Upper lobe of left lung (tissue), 6 donors: ENCODE measurements around the gene COL23A1. TPM values are rescaled to one million over a fixed set of nuclear protein-coding genes. Genes with fewer than 3 reads are reported as not detected.

ENCODE experiments used
- ATAC-seq, 2 donors: fragments of 200-7000 bp; cut with Tn5 transposase; one replicate each; pipeline ENCODE4 v1.9.1; 2022; ENCODE audit warnings: mild to moderate bottlenecking in 2 of 2, moderate library complexity in 2 of 2; ENCODE audit not compliant: low FRiP score in 2 of 2
- DNase-seq, 2 donors: peaks; one replicate each; pipeline ENCODE4 v3.0.0-alpha.2; 2019 to 2020
- H3K27ac ChIP-seq, 4 donors: fragments of 200-600 bp; sonication (generic); one replicate each; pipeline ENCODE4 v1.5.1; 2016 to 2019
- H3K27me3 ChIP-seq, 4 donors: fragments of 200-600 bp; sonication (generic); one replicate each; pipeline ENCODE4 v1.5.1; 2017 to 2019
- H3K36me3 ChIP-seq, 4 donors: fragments of 200-600 bp; sonication (generic); one replicate each; pipeline ENCODE4 v1.5.1; 2016 to 2019
- H3K4me1 ChIP-seq, 4 donors: fragments of 200-600 bp; sonication (generic); one replicate each; pipeline ENCODE4 v1.5.1; 2018 to 2019
- H3K4me3 ChIP-seq, 4 donors: fragments of 200-600 bp; sonication (generic); one replicate each; pipeline ENCODE4 v1.5.1; 2017 to 2019; ENCODE audit warnings: mild to moderate bottlenecking in 2 of 4, moderate library complexity in 1 of 4
- H3K9me3 ChIP-seq, 4 donors: fragments of 200-600 bp; sonication (generic); one replicate each; pipeline ENCODE4 v1.5.1; 2018 to 2019
- CTCF ChIP-seq, 6 experiments: fragments of 450-650 bp in 4 of 6; fragments of 200-600 bp in 2 of 6; sonication (generic) in 2 of 6; IDR thresholded peaks; one replicate each; pipeline ENCODE4 v1.5.1; 2016 to 2019; ENCODE audit warnings: antibody characterized with exemption in 6 of 6
- EP300 ChIP-seq, 4 donors: sonication (generic); formaldehyde crosslinking; IDR thresholded peaks; one replicate each; pipeline ENCODE4 v1.5.1; 2017; ENCODE audit warnings: antibody characterized with exemption in 4 of 4, control low read depth in 2 of 4
- POLR2A ChIP-seq, 4 donors: fragments of 450-650 bp; IDR thresholded peaks; one replicate each; pipeline ENCODE4 v1.5.1; 2016 to 2017; ENCODE audit warnings: antibody characterized with exemption in 4 of 4, mild to moderate bottlenecking in 2 of 4
- POLR2AphosphoS5 ChIP-seq, 2 donors: sonication (generic); formaldehyde crosslinking; IDR thresholded peaks; one replicate each; pipeline ENCODE4 v1.5.1; 2017; ENCODE audit warnings: antibody characterized with exemption in 2 of 2
- WGBS, 2 donors: methylation state at CpG; one replicate each; pipeline ENCODE4 v1.1.5; 2017 to 2018; 5-methylcytosine and 5-hydroxymethylcytosine counted together
- total RNA-seq, 6 donors: library from RNA; depleted of rRNA in 4 of 6; stranded (reverse); fragments of >200 nt in 4 of 6; gene quantifications; one replicate each; pipeline versions ENCODE4 v1.1.0 to v1.2.1, GENCODE V29; 2016 to 2021
- donor health status: DM: no; HTN: no; CAD: no; lungs with moderate emphysema.
- donor health status: DM: no; HTN: yes; CAD: no; lungs with severe emphysema.

COL23A1 gene
- total RNA-seq, 6 donors from 2014 or later = 0.61 to 3.1 (median 1.5) TPM

GRCh38 chr5:178205749-178206047 is 384.5 kb downstream of the COL23A1 start:
- TF ChIP-seq EP300 (IDR thresholded peaks at IDR 0.05) (no peak), POLR2A (IDR thresholded peaks at IDR 0.05) (no peak), POLR2AphosphoS5 (IDR thresholded peaks at IDR 0.05) (no peak), CTCF (IDR thresholded peaks at IDR 0.05) (no peak)
- peaks cover 19 to 47% (median 41%) of the 10 kb centered on the region in 4 donors for H3K36me3 ChIP-seq
- DNase-seq (no peak), ATAC-seq (no peak)
- 6 to 12% methylated on average over 5 of the region's 5 CpGs for WGBS, 2 donors
- peaks cover 26 to 32% (median 29%) of the 10 kb centered on the region in 4 donors for H3K4me1 ChIP-seq
- H3K9me3 ChIP-seq = no peaks in the 10 kb centered on the region
- peak overlapping the region; percentile 53 to 100 (median 85) for H3K4me3 ChIP-seq
- no peaks in the 10 kb centered on the region for H3K27me3 ChIP-seq
- H3K27ac ChIP-seq = peak overlapping the region; percentile 89 to 98 (median 94)

GRCh38 chr5:178204935-178205748 is 385.1 kb downstream of the COL23A1 start:
- WGBS, 2 donors = 0% methylated on average over 1 to 3 of the region's 90 CpGs

DNA sequence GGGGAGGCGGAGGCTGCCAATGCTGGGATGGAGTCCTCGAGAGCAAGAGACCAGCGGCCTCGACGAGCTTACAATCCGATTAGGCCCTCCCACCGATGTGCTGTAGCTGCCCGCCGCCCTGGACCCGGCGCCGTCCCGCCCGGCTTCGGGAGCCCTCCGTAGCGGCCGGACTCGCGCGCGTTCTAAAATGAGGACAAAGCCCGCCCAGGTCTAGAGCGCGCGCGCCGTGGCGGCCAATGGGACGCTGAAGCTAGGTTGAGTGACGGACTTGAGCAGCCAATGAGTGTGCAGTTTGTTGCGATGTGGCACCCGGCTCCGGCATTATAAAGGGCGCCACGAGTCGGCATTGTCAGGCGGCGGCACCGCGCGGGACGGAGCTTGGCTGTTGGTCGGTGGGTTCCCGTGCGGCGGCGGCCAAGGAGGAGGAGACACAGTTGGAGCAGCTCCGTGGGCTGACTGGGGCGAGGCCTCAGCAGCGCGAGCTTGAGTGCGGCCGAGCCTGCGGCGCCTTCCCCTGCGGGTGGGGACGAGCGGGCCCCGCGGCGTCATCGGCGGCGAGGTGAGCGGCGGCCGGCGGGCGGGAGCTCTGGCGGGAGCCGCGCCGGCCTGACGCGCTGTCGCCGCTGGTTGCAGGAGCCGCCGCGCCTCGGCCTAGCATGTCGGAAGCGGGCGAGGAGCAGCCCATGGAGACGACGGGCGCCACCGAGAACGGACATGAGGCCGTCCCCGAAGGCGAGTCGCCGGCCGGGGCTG is 385.8 kb downstream of the COL23A1 start, which contains the start of gene HNRNPAB:
HNRNPAB (plus strand) TSS at position 352 of the 753 bp plus-strand sequence; CDS start at position 657, 305 bp downstream.
- peaks cover 6 to 34% (median 28%) of the 10 kb centered on the region in 4 donors for H3K36me3 ChIP-seq
- no peaks in the 10 kb centered on the region for H3K27me3 ChIP-seq
- DNase-seq = peak; percentile 93 to 98
- peak; percentile 94 to 96 for ATAC-seq
- WGBS, 2 donors = 4% methylated on average over 16 of the region's 96 CpGs; no CpG with 5 or more reads in 1 of the 2 donors
- H3K4me3 ChIP-seq = peak within 1 kb of the TSS; percentile 57 to 100 (median 85)
- no peaks in the 10 kb centered on the region for H3K9me3 ChIP-seq
- TF ChIP-seq EP300 (IDR thresholded peaks at IDR 0.05) (peak in 1 of 4 donors; percentile 78), POLR2A (IDR thresholded peaks at IDR 0.05) (peak; percentile 95 to 100 (median 98)), POLR2AphosphoS5 (IDR thresholded peaks at IDR 0.05) (peak; percentile 100), CTCF (IDR thresholded peaks at IDR 0.05) (peak in 2 of 6 experiments; percentile 19 to 32)
- H3K4me1 ChIP-seq = peaks cover 26 to 32% (median 29%) of the 10 kb centered on the region in 4 donors
- H3K27ac ChIP-seq = peak within 1 kb of the TSS; percentile 89 to 98 (median 94)

More at GRCh38 chr5:178204935-178205748, 385.1 kb downstream of the COL23A1 start:
- DNase-seq = peak; percentile 90 to 95
- Histone ChIP-seq H3K36me3 (peaks cover 14 to 42% (median 36%) of the 10 kb centered on the region in 4 donors), H3K4me1 (peaks cover 26 to 32% (median 29%) of the 10 kb centered on the region in 4 donors), H3K9me3 (no peaks in the 10 kb centered on the region), H3K27ac (peak overlapping the region; percentile 89 to 98 (median 94)), H3K4me3 (peak overlapping the region; percentile 53 to 100 (median 85)), H3K27me3 (no peaks in the 10 kb centered on the region)
- TF ChIP-seq POLR2A (IDR thresholded peaks at IDR 0.05) = peak in 1 of 4 donors; percentile 58
- no peak for TF ChIP-seq EP300 (IDR thresholded peaks at IDR 0.05)
- peak in 1 of 2 donors; percentile 24 for TF ChIP-seq POLR2AphosphoS5 (IDR thresholded peaks at IDR 0.05)
- TF ChIP-seq CTCF (IDR thresholded peaks at IDR 0.05) = no peak
- peak; percentile 77 to 85 for ATAC-seq

GRCh38 chr5:178203670-178204181 is 386.5 kb downstream of the COL23A1 start:
- no peaks in the 10 kb centered on the region for H3K27me3 ChIP-seq
- peaks cover 26 to 32% (median 29%) of the 10 kb centered on the region in 4 donors for H3K4me1 ChIP-seq
- peak overlapping the region; percentile 89 to 98 (median 94) for H3K27ac ChIP-seq
- H3K36me3 ChIP-seq = peaks cover 0 to 28% (median 21%) of the 10 kb centered on the region in 4 donors
- H3K4me3 ChIP-seq = peak overlapping the region; percentile 57 to 100 (median 85)
- no peak for TF ChIP-seq EP300 (IDR thresholded peaks at IDR 0.05)
- TF ChIP-seq POLR2A (IDR thresholded peaks at IDR 0.05) = no peak
- no peak for TF ChIP-seq CTCF (IDR thresholded peaks at IDR 0.05)
- TF ChIP-seq POLR2AphosphoS5 (IDR thresholded peaks at IDR 0.05) = no peak
- WGBS, 2 donors = 25 to 27% methylated on average over 29 of the region's 30 CpGs
- H3K9me3 ChIP-seq = no peaks in the 10 kb centered on the region
- ATAC-seq (no peak), DNase-seq (peak in 1 of 2 donors; percentile 88)
